ENCODE results near the gene MPLKIP.

DNA sequence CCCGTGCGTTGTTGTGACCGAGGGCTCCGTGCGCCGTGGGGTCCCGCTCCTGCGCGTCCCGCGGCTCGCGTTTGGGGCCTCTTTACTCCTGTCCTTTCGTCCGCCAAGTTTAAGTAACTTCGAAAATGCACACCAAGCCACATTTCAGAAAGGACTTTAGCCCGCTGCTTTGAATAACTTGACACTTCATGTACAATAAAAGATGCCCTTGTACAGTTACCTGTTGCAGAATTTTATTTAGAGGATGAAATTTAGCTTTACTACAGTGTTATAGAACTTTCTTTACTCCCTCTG lies 842 bp upstream of the MPLKIP start:
- TF ChIP-seq POLR2A (IDR thresholded peaks at IDR 0.05) = no peak
- TF ChIP-seq, protein P1, sequence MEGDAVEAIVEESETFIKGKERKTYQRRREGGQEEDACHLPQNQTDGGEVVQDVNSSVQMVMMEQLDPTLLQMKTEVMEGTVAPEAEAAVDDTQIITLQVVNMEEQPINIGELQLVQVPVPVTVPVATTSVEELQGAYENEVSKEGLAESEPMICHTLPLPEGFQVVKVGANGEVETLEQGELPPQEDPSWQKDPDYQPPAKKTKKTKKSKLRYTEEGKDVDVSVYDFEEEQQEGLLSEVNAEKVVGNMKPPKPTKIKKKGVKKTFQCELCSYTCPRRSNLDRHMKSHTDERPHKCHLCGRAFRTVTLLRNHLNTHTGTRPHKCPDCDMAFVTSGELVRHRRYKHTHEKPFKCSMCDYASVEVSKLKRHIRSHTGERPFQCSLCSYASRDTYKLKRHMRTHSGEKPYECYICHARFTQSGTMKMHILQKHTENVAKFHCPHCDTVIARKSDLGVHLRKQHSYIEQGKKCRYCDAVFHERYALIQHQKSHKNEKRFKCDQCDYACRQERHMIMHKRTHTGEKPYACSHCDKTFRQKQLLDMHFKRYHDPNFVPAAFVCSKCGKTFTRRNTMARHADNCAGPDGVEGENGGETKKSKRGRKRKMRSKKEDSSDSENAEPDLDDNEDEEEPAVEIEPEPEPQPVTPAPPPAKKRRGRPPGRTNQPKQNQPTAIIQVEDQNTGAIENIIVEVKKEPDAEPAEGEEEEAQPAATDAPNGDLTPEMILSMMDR (IDR thresholded peaks at IDR 0.05) = no peak

Measured in testis (tissue), 2 donors.